GM19239 (cell line): ENCODE results near the gene KRTAP5-8.
A peak's percentile ranks its signal among the peaks of the same experiment; 100 is the strongest.
"Not testable (repeated sequence)": the region's sequence is repeated elsewhere in the genome, so short reads cannot be mapped to it uniquely, and the experiment has no call there.

ENCODE experiments used
- DNase-seq: peaks from one replicate; pipeline ENCODE4 v3.0.0; 2011; ENCODE audit warnings: low spot score; ENCODE audit not compliant: insufficient read length
- FAIRE-seq: peaks from 2 replicates; lab custom pipeline; 2011; peaks lifted over from hg19 to GRCh38; lab: Jason Lieb, UNC

KRTAP5-8 gene

GRCh38 chr11:71542879-71543777 lies 5.3 kb downstream of the KRTAP5-8 start:
- no peak for FAIRE-seq
- no peak for DNase-seq

- DNase-seq = no peak
- no peak for FAIRE-seq
Measured at GRCh38 chr11:71543866-71544265, 6.0 kb downstream of the KRTAP5-8 start.

GRCh38 chr11:71544525-71545214 lies 6.8 kb downstream of the KRTAP5-8 start:
- no peak for FAIRE-seq
- no peak for DNase-seq

- DNase-seq = no peak
- no peak for FAIRE-seq
Measured at GRCh38 chr11:71545405-71545966, 7.7 kb downstream of the KRTAP5-8 start.

- DNase-seq = no peak
- no peak for FAIRE-seq
Measured at GRCh38 chr11:71548120-71548519, 10.3 kb downstream of the KRTAP5-8 start, which contains the start of gene KRTAP5-9. Gene KRTAP5-9, plus strand, starts transcription at chr11:71548420. Its CDS starts 238 bp downstream, at chr11:71548658.

GRCh38 chr11:71548716-71549151 lies 10.9 kb downstream of the KRTAP5-8 start:
- FAIRE-seq (no peak), DNase-seq (no peak)

- DNase-seq = no peak
- no peak for FAIRE-seq
Measured at GRCh38 chr11:71551711-71552110, 13.9 kb downstream of the KRTAP5-8 start.

- FAIRE-seq (no peak), DNase-seq (no peak)
Measured at GRCh38 chr11:71554996-71555395, 17.2 kb downstream of the KRTAP5-8 start.

GRCh38 chr11:71555508-71555907 lies 17.7 kb downstream of the KRTAP5-8 start:
- DNase-seq = no peak
- FAIRE-seq = no peak

- FAIRE-seq (no peak), DNase-seq (no peak)
Measured at GRCh38 chr11:71556018-71556417, 18.2 kb downstream of the KRTAP5-8 start.

- DNase-seq (no peak), FAIRE-seq (no peak)
Measured at GRCh38 chr11:71557257-71557656, 19.4 kb downstream of the KRTAP5-8 start.

GRCh38 chr11:71558996-71559395 lies 21.2 kb downstream of the KRTAP5-8 start:
- no peak for DNase-seq
- no peak for FAIRE-seq

GRCh38 chr11:71562120-71562519 lies 24.3 kb downstream of the KRTAP5-8 start:
- FAIRE-seq (no peak), DNase-seq (no peak)

GRCh38 chr11:71563406-71563805 lies 25.6 kb downstream of the KRTAP5-8 start:
- no peak for FAIRE-seq
- DNase-seq = peak; percentile 32

GRCh38 chr11:71564430-71564829 lies 26.6 kb downstream of the KRTAP5-8 start:
- no peak for FAIRE-seq
- DNase-seq = no peak

- FAIRE-seq (no peak), DNase-seq (no peak)
Measured at GRCh38 chr11:71565263-71565662, 27.4 kb downstream of the KRTAP5-8 start, which contains the start of gene KRTAP5-10. Gene KRTAP5-10, plus strand, starts transcription at chr11:71565563. Its CDS starts 25 bp downstream, at chr11:71565588.

- no peak for DNase-seq
Measured at GRCh38 chr11:71566081-71566620, 28.3 kb downstream of the KRTAP5-8 start.

GRCh38 chr11:71566626-71567599 lies 29.1 kb downstream of the KRTAP5-8 start:
- DNase-seq, FAIRE-seq: not testable (repeated sequence)

More at GRCh38 chr11:71566081-71566620, 28.3 kb downstream of the KRTAP5-8 start:
- no peak for FAIRE-seq

GRCh38 chr11:71567633-71568032 lies 29.8 kb downstream of the KRTAP5-8 start:
- FAIRE-seq, DNase-seq: not testable (repeated sequence)
